SH-SY5Y (cell line): ENCODE results near the gene GTSE1.

Experiments
- GATA2 ChIP-seq: IDR thresholded peaks from 2 replicates; pipeline ENCODE4 v1.6.1; 2011; ENCODE audit warnings: mild to moderate bottlenecking, low read depth, low read length
- GATA3 ChIP-seq: IDR thresholded peaks from 2 replicates; pipeline ENCODE4 v1.6.1; 2011; ENCODE audit warnings: low read depth, mild to moderate bottlenecking, low read length, moderate library complexity

GRCh38 chr22:46373921-46374662, 77.4 kb downstream of the GTSE1 start:
- no peak for TF ChIP-seq GATA2
- TF ChIP-seq GATA3, result no peak
